Measurements from ENCODE around the gene GPR61. TPM values are rescaled to one million over a fixed set of nuclear protein-coding genes. Genes with fewer than 3 reads are reported as not detected.

Gene GPR61
- total and polyA plus RNA-seq, 9 of the 15 experiments (the other 6 are each of a cell fraction or from before 2014, with no cell fraction given) = 0.04 to 1.1 (median 0.25) TPM; not detected in 4

- TF ChIP-seq, protein P1, sequence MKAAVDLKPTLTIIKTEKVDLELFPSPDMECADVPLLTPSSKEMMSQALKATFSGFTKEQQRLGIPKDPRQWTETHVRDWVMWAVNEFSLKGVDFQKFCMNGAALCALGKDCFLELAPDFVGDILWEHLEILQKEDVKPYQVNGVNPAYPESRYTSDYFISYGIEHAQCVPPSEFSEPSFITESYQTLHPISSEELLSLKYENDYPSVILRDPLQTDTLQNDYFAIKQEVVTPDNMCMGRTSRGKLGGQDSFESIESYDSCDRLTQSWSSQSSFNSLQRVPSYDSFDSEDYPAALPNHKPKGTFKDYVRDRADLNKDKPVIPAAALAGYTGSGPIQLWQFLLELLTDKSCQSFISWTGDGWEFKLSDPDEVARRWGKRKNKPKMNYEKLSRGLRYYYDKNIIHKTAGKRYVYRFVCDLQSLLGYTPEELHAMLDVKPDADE (conservative IDR thresholded peaks at IDR 0.05; ENCODE audit: control insufficient read depth, low read depth, low read length) = no peak
Measured at GRCh38 chr1:109503935-109504334, 35.7 kb upstream of the GPR61 start (continued).

DNA sequence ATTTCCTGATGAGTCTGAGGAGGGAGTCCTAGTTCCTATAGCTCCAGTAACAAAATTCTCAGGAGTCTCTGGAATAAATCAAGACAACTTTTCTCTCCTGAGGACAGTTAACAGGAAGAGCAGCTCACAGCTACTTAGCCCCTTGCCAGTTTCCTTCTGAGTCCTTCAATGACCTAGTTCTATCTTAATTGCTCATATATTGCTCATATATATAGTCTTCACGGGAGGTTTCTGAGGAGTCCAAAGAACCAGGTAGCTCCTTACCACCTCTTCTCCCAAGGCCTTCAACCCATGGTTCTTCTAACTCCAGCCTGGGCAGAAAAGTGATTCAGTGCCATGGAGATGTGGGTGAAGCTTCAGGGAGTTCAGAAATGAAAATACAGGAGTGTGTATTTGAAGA lies 34.7 kb upstream of the GPR61 start:
- ChIA-PET POLR2A (interaction anchor here (0.6 to 5.0 kb wide), 2 partner anchors 11 to 137 kb away, joined by 3 to 24 read pairs; partner anchors contain the start of gene CYB561D1), CTCF (ENCODE audit: low intra/inter-chr PET ratio) (interaction anchor here (0.6 kb wide), 1 partner anchor 20 kb away, joined by 4 read pairs; no protein-coding TSS in a partner anchor)
- 8% methylated on average over 1 of the region's 1 CpG for WGBS (ENCODE audit: insufficient coverage, low coverage, missing lambda C conversion rate)
- intact Hi-C loops (cut with micrococcal nuclease) = no loop called here
- Histone ChIP-seq H3K9ac (ENCODE audit: insufficient read depth in 1 of 2, low read depth in 2 of 2, low read length in 2 of 2) (no peak overlapping the region), H3K79me2 (ENCODE audit: control insufficient read depth, insufficient read depth, low read length) (no peaks in the 10 kb centered on the region), H3K4me1 (replicated peaks in 1 of 2; ENCODE audit: control insufficient read depth in 2 of 2, insufficient read depth in 2 of 2, low read length in 2 of 2) (peaks cover 25 to 31% of the 10 kb centered on the region in 2 experiments), H4K20me1 (replicated peaks; ENCODE audit: control insufficient read depth, insufficient read depth, low read length) (peaks cover 8% of the 10 kb centered on the region; the same call in 1 of the 2 replicates), H3K27me3 (ENCODE audit: control insufficient read depth in 2 of 2, insufficient read depth in 2 of 2, low read length in 2 of 2) (peaks cover 10 to 31% of the 10 kb centered on the region in 2 experiments; a peak in 4 of 5 replicates), H3K36me3 (ENCODE audit: control insufficient read depth, insufficient read depth, low read length) (peaks cover 8% of the 10 kb centered on the region; the same call in 1 of the 3 replicates), H3K27ac (ENCODE audit: extremely low read depth, low read depth, low read length) (no peak overlapping the region), H3K4me3 (no peak overlapping the region), H3K4me2 (ENCODE audit: insufficient read depth, low read length) (no peak overlapping the region), H3K9me3 (replicated peaks; ENCODE audit: control insufficient read depth, insufficient read depth, low read depth, low read length) (no peaks in the 10 kb centered on the region), H2AFZ (ENCODE audit: low read depth, low read length) (no peak overlapping the region), H3K9me1 (ENCODE audit: control insufficient read depth, insufficient read depth, low read length) (no peaks in the 10 kb centered on the region)
- no peak for DNase-seq (ENCODE audit: extremely low read depth in 1 of 4, low spot score in 3 of 4)
- in situ Hi-C loops (cut with MboI) = no loop called here
- TF ChIP-seq SAFB (IDR thresholded peaks at IDR 0.05; ENCODE audit: borderline replicate concordance, low read depth, low read length) = no peak
- TF ChIP-seq ZNF121 (CRISPR knock-in tag; conservative IDR thresholded peaks at IDR 0.05) = no peak
- no peak for TF ChIP-seq BRD4 (IDR thresholded peaks at IDR 0.05)
- TF ChIP-seq RHOXF2B (CRISPR knock-in tag; conservative IDR thresholded peaks at IDR 0.05) = no peak
- no peak for TF ChIP-seq TRIM24 (IDR thresholded peaks at IDR 0.05)
- no peak for TF ChIP-seq HNRNPL (IDR thresholded peaks at IDR 0.05; ENCODE audit: low read depth, low read length)
- TF ChIP-seq ZNF23 (CRISPR knock-in tag; IDR thresholded peaks at IDR 0.05) = no peak
- TF ChIP-seq NFE2L1 (tag; IDR thresholded peaks at IDR 0.05; ENCODE audit: borderline replicate concordance, low read depth) = no peak
- TF ChIP-seq GATA2 (CRISPR knock-in tag; IDR thresholded peaks at IDR 0.05) = no peak
- no peak for TF ChIP-seq THRA (IDR thresholded peaks at IDR 0.05)
- no peak for TF ChIP-seq RBM34 (IDR thresholded peaks at IDR 0.05; ENCODE audit: borderline replicate concordance, insufficient read depth, low read length)
- no peak for TF ChIP-seq BDP1 (IDR thresholded peaks at IDR 0.05; ENCODE audit: insufficient read depth, insufficient read length)
- TF ChIP-seq ZNF143 (CRISPR knock-in tag; IDR thresholded peaks at IDR 0.05) = no peak
- TF ChIP-seq ZBTB7A (IDR thresholded peaks at IDR 0.05; ENCODE audit: borderline replicate concordance, control insufficient read depth, low read depth, low read length) = no peak
- no peak for TF ChIP-seq GTF2B (IDR thresholded peaks at IDR 0.05; ENCODE audit: extremely low read depth, insufficient read length)
- TF ChIP-seq POLR2A (conservative IDR thresholded peaks at IDR 0.05) = no peak
- no peak for TF ChIP-seq ZFP30 (CRISPR knock-in tag; IDR thresholded peaks at IDR 0.05; ENCODE audit: borderline replicate concordance)
- no peak for TF ChIP-seq CBX2 (IDR thresholded peaks at IDR 0.05; ENCODE audit: insufficient read depth, low read length, poor library complexity, severe bottlenecking)
- FAIRE-seq = no peak
- ATAC-seq = no peak
- BruUV-seq (replicated peaks) = no TSS peak

Measured in K562 (cell line).